Glutamatergic neuron (in vitro differentiated cells): ENCODE data around the gene CERS6. TPM values are rescaled to one million over a fixed set of nuclear protein-coding genes. Genes with fewer than 3 reads are reported as not detected.

Experiments used
- DNase-seq: peaks from one replicate; pipeline ENCODE4 v3.0.0; 2022
- H3K27ac Mint-ChIP-seq: one replicate; pipeline ENCODE4 v1.8.0; 2020; ENCODE audit warnings: mild to moderate bottlenecking, mixed read lengths, inconsistent platforms; ENCODE audit not compliant: unreplicated experiment
- H3K27me3 Mint-ChIP-seq: one replicate; pipeline ENCODE4 v1.8.0; 2020; ENCODE audit warnings: mild to moderate bottlenecking, moderate library complexity, mixed read lengths, inconsistent platforms; ENCODE audit not compliant: unreplicated experiment
- H3K36me3 Mint-ChIP-seq: one replicate; pipeline ENCODE4 v1.8.0; 2020; ENCODE audit warnings: mild to moderate bottlenecking, mixed read lengths, inconsistent platforms; ENCODE audit not compliant: unreplicated experiment
- H3K4me1 Mint-ChIP-seq: one replicate; pipeline ENCODE4 v1.8.0; 2020; ENCODE audit warnings: mild to moderate bottlenecking, low read depth, mixed read lengths, inconsistent platforms; ENCODE audit not compliant: unreplicated experiment
- H3K4me3 Mint-ChIP-seq: one replicate; pipeline ENCODE4 v1.8.0; 2020; ENCODE audit warnings: mild to moderate bottlenecking, mixed read lengths, inconsistent platforms; ENCODE audit not compliant: unreplicated experiment
- H3K9me3 Mint-ChIP-seq: one replicate; pipeline ENCODE4 v1.8.0; 2020; ENCODE audit warnings: mild to moderate bottlenecking, moderate library complexity, mixed read lengths, inconsistent platforms; ENCODE audit not compliant: unreplicated experiment
- CTCF ChIP-seq: fragments of 200-600 bp; sonication (generic); IDR thresholded peaks from one replicate; pipeline ENCODE4 v1.5.0; 2021; ENCODE audit not compliant: partially characterized antibody, unreplicated experiment
- total RNA-seq: library from RNA; stranded (reverse); fragmentation: NEBNext Ultra II Directional; extraction: Animal tissue kit (Norgen Biotek cat#: 25700); gene quantifications from one replicate; pipeline ENCODE4 v1.2.1, GENCODE V29; 2021; ENCODE audit not compliant: unreplicated experiment

The CERS6 gene
- total RNA-seq, 1 donor from 2014 or later: 143 TPM

DNA sequence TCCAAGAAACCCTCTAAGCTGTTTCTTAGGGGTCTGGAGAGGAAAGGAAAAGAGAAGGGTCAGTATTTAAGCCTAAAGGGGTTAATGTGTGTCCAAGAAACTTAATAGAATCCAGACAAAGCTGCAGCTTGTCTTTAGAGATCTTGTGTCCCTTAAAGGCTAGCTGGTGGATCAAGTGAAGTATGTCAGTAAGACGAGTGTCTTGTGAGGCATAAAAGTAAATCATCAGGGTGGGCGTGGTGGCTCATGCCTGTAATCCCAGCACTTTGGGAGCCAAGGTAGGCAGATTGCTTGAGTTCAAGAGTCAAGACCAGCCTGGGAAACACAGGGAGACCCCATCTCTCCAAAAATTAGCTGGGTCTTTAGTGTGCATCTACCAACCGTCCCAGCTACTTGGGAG is 47.8 kb downstream of the CERS6 start:
- H3K4me1 Mint-ChIP-seq: peaks cover 40% of the 10 kb centered on the region
- H3K27ac Mint-ChIP-seq: no peak overlapping the region
- no peak overlapping the region for H3K4me3 Mint-ChIP-seq
- peaks cover 8% of the 10 kb centered on the region for H3K9me3 Mint-ChIP-seq
- no peak for DNase-seq
- H3K36me3 Mint-ChIP-seq: peaks cover 13% of the 10 kb centered on the region
- H3K27me3 Mint-ChIP-seq: peaks cover 5% of the 10 kb centered on the region
- TF ChIP-seq CTCF: no peak

GRCh38 chr2:168504323-168504722 is 48.3 kb downstream of the CERS6 start:
- no peak for DNase-seq
- Mint-ChIP-seq H3K27me3 (peaks cover 5% of the 10 kb centered on the region), H3K9me3 (peaks cover 8% of the 10 kb centered on the region), H3K4me3 (no peak overlapping the region), H3K4me1 (peaks cover 43% of the 10 kb centered on the region), H3K36me3 (peaks cover 13% of the 10 kb centered on the region), H3K27ac (peak overlapping the region; percentile 44)
- TF ChIP-seq CTCF: no peak

DNA sequence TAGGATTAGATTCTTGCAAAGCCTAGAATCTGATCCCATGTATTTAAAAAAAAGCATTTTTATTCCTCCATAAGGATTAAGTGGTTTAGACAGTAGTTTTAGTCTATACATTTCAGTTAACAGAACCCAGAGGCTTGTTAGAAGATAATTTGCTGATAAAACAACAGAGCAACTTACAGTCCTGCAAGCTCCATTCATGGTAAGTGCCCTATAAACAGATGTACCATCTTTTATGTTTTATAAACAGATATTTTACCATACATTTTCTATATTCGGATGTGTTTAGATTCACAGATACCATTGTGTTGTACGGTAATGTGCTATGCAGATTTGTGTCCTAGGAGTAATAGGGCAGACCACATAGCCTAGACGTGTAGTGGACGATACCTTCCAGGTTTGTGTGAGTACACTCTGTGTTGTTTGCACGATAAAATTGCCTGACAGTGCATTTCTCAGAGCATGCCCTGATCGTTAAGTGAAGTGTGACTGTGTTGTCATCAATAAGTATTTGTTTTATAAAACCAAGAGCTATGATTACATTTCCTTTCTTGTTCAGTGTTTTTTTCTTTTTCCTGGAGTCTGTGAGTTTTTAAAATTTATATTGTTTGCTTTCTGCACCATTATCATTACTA is 54.2 kb downstream of the CERS6 start:
- Mint-ChIP-seq H3K27ac (peak overlapping the region; percentile 73), H3K4me1 (peaks cover 57% of the 10 kb centered on the region), H3K9me3 (peaks cover 8% of the 10 kb centered on the region), H3K4me3 (no peak overlapping the region), H3K27me3 (peaks cover 7% of the 10 kb centered on the region), H3K36me3 (no peaks in the 10 kb centered on the region)
- DNase-seq: no peak
- TF ChIP-seq CTCF: no peak

GRCh38 chr2:168514692-168515091 is 58.6 kb downstream of the CERS6 start:
- peaks cover 15% of the 10 kb centered on the region for H3K27me3 Mint-ChIP-seq
- peaks cover 13% of the 10 kb centered on the region for H3K9me3 Mint-ChIP-seq
- no peaks in the 10 kb centered on the region for H3K36me3 Mint-ChIP-seq
- TF ChIP-seq CTCF: no peak
- H3K4me1 Mint-ChIP-seq: peaks cover 62% of the 10 kb centered on the region
- no peak for DNase-seq
- no peak overlapping the region for H3K4me3 Mint-ChIP-seq
- H3K27ac Mint-ChIP-seq: peak overlapping the region; percentile 10

DNA sequence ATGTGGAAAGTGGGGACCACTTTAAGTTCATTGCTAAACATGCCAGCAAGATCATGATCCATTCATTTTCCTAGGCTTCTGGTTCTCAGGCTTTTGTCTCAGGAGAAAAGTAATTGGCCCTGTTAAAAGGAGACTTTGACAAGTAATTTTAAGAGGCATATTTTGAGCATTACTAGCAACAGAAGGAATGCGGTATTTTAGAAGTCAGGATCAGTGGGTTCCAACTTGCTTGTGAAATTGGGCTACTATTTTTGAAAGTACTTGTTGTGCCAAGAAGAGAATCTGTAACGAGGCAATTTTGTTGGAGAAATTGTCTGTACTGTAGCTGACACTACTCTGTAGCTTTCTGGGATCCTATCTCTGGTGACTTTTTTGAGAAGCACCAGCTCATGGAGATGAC is 59.4 kb downstream of the CERS6 start:
- Mint-ChIP-seq H3K4me1 (peaks cover 66% of the 10 kb centered on the region), H3K9me3 (peaks cover 13% of the 10 kb centered on the region), H3K36me3 (no peaks in the 10 kb centered on the region), H3K27ac (peak overlapping the region; percentile 30), H3K4me3 (no peak overlapping the region), H3K27me3 (peaks cover 15% of the 10 kb centered on the region)
- TF ChIP-seq CTCF: no peak
- no peak for DNase-seq
